Keratinocyte (primary cell): Measurements from ENCODE around the gene CEL.

Source experiments
- CTCF ChIP-seq, 3 experiments: IDR thresholded peaks in 1 of 3; conservative IDR thresholded peaks in 1 of 3; optimal IDR thresholded peaks in 1 of 3; 2 replicates in 2 of 3; 3 replicates in 1 of 3; pipeline versions ENCODE3 to v1.5.1; 2011; ENCODE audit warnings: low read length in 3 of 3, mild to moderate bottlenecking in 3 of 3, moderate library complexity in 2 of 3, control low read depth in 1 of 3, inconsistent platforms in 1 of 3; ENCODE audit not compliant: insufficient read depth in 2 of 3; ENCODE audit errors: extremely low read depth in 1 of 3
- EZH2 ChIP-seq: IDR thresholded peaks from one replicate; pipeline ENCODE4 v1.6.1; 2012; ENCODE audit warnings: inconsistent platforms, mild to moderate bottlenecking, low read length, moderate library complexity

- TF ChIP-seq CTCF (optimal IDR thresholded peaks at IDR 0.05 in 1 of 3, IDR thresholded peaks at IDR 0.05 in 1 of 3, conservative IDR thresholded peaks at IDR 0.05 in 1 of 3; ENCODE audit: extremely low read depth in 1 of 3, insufficient read depth in 2 of 3, low read length in 3 of 3) (no peak), EZH2 (no peak)
Measured at GRCh38 chr9:133044661-133045060, 17.1 kb upstream of the CEL start.
